GM19240 (cell line): ENCODE measurements around the gene USP35.

Experiments used
- DNase-seq: peaks from one replicate; pipeline ENCODE4 v3.0.0; 2011; ENCODE audit warnings: low spot score; ENCODE audit not compliant: insufficient read length

The USP35 gene

DNA sequence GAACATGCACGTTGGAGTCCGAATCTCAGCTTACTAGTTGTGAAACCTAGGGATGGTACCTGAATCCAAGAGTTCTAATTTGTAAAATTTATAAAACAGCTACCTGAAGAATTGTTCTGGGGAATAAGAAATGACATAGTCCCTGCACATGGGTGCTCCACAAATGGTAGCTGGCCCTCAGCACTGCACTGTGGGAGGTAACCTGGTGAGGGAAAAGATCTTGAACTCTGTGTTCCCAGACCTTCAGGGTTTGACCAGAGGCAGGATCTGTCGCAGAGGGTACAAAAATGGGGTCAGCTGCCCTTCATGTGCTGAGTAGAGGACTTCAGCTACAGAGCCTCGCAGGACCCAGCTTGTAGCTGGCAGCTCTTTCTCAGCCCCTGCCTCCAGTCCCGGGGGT, 73.5 kb downstream of the USP35 start:
- no peak for DNase-seq

DNA sequence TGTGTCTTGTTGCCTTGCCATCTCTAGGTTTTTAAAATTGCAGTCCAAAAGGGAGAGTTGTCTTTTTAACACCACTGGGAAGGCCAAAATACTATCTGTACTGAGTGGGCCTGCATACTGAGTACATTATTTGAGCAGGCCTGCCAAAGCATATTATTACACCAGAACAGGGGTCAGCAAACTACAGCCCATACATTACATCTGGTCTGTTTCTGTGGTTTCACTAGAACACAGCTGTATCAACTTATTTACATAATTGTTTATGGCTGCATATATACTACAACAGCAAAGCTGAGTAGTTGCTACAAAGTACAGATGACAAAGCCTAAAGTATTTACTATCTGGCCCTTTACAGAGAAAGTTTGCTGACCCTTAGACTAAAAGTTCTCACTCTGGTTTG, 74.0 kb downstream of the USP35 start:
- no peak for DNase-seq
